Stimulated activated CD8-positive, alpha-beta memory T cell treated with anti-CD3 and anti-CD28 coated beads, Interleukin-15, amount 100 ng/mL, for 1 hour (primary cell): ENCODE data around the gene TRMU.

Experiments
- DNase-seq: peaks from one replicate; pipeline ENCODE4 v3.0.0-alpha.2; 2020; ENCODE audit warnings: low read depth

Gene TRMU

DNA sequence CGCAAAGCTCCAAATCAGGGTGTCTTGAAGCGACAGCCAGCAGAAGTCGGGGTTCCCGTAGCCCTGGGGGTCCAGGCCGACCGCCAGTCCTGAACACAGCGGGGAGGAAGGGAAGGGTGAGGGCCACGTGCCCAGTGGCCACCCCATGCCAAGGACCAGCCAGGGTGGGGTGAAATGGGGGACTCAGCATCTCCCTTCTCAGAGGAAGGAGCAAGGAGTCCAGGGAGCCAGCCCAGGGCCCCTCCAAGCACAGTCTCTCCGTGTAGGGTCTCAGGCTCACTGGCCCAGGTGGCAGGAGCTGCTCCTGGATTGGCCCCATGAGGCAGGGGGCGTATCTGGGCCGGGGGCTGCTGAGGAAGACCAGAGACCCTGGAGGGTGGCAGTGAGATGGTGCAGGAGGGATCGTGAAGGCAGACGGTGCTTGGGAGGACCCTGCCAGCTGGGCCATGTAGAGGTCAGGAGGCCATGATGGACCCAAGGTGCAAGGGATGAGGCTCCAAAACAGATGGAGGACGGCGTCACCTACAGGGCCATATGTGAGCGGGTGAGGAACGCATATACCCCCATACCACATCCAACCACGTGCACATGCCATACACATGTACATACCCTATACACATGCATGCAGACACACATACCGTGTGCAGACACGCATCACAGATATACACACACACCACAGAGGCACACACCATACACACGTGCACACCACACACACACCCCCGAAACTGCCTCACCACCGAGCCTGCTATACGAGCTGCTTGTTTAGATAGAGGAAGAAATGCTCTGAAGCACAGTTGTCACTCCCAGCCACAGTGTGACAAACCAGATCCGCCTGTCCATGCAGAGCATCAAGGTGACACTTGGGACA lies 34.4 kb downstream of the TRMU start:
- no peak for DNase-seq

DNA sequence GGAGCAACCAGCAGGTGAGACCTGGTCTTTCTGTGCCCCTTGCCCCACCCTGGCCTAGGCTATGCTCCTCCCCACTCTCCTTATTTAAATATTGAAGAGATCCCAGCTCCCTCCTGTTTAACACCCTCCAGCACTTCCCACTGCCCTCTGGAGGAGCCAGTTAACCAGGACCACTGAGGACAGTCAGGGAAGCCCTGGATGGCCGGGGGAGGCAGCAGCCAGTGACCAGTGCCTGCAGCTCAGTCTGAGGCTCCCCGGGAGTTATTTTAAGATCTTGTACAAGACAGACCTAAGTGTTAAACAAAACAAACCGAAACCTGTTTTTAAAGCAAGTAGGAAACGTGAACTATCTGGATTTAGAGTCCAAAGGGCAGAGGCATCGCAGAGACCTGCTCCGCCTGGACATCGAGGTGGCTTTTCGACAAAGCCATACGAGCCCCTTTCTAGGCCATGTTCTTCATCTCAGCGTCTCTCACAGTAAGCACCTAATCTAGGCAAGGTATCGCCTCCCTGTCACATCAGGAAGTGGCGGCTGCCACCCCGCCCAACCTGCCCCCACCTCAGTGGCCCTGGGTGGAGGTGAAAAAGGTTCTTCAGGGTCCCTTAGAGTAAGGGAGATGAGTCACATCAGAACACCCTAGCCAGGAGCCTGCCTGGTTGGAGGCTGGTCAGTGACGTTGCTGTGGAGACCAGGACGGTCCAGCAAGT lies 35.2 kb downstream of the TRMU start:
- DNase-seq = peak; percentile 15

DNA sequence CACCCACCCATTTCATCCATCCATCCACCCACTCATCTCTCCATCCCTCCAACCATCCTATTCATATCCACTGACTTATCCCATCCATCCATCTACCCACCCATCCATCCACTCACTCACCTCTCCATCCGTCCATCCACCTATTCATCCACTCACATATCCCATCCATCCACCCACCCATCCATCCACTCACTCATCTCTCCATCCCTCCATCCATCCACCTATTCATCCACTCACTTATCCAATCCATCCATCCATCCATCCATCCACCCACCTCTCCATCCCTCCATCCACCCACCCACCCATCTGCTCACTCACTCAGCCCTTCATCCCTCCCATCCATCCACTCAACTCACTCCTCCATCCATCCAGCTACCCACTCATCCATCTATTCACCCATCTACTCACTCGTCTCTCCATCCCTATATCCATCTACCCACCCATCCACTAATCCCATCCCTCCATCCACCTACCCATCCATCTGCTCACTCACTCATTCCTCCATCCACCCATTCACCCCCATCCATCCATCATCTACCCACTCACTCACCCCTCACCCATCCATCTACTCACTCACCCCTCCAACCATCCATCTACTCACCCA lies 36.2 kb downstream of the TRMU start:
- DNase-seq = no peak

DNA sequence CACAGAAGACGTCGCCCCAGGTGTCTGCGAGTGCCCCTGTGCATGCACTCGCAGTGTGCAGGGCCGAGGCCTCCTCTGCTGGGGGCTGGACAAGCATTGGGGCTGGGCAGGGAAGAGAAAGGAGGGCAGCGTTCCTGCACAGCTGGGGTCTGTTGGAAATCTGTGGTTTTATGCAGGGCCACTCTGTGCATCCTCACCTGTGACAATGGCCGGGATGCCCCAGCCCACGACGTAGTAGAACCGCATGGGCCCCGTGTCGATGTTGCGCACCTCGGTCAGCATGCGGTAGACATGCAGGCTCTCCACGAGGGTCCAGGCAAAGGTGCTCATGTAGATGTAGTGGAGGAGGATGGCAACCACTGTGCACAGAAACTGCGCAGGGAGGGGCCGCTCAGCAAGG lies 37.2 kb downstream of the TRMU start:
- DNase-seq = no peak

DNA sequence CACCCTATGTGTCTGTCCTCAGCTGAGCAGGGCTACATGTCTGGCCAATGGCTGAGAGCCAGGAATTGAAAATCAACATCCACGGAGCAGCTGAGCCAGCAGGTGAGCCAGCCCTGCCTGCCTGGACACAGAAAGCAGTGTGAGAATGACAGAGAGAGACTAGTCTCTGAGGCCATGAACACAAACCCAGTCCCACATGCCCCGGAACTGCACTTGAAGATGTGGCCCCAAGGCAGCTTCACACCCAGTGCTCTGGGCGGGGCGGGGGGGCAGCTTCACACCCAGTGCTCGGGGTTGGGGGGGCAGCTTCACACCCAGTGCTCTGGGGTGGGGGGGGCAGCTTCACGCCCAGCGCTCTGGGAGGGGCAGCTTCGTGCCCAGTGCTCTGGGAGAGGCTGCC lies 37.6 kb downstream of the TRMU start:
- no peak for DNase-seq

DNA sequence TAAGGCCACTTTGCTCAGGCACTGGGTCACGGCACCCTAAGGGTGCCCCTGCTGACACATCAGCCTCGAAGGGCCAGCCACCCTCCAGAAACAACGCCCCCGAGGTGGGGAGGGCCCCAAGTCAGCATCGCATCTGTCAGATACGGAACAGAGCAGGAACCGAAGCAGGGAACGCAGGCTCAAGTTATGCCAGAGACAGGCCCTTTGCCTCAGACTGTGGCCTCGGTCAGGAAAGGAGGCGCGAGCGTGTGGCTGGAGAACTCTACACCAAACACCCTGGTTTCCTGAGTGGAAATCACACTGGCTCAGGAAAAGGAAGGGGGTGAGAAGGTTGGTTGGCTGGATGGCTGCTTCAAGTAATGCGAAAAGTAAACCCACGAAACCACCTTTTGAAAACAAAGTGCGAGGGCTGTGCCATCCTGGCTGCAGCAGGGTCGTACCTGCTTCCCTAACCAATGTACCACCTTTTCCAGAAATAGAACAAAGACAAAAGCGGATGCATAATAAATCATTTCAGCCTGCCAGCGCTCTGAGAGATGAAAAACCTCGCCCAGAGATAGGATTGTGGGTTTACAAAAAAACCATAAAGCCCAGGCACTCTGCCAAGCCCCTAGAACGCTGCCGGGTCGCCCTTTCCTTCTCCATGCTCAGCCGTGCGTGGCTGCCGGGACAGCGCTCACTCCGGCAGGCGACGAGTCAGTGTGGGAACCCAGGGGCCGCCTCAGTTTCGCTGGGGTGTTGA lies 38.6 kb downstream of the TRMU start:
- no peak for DNase-seq

DNA sequence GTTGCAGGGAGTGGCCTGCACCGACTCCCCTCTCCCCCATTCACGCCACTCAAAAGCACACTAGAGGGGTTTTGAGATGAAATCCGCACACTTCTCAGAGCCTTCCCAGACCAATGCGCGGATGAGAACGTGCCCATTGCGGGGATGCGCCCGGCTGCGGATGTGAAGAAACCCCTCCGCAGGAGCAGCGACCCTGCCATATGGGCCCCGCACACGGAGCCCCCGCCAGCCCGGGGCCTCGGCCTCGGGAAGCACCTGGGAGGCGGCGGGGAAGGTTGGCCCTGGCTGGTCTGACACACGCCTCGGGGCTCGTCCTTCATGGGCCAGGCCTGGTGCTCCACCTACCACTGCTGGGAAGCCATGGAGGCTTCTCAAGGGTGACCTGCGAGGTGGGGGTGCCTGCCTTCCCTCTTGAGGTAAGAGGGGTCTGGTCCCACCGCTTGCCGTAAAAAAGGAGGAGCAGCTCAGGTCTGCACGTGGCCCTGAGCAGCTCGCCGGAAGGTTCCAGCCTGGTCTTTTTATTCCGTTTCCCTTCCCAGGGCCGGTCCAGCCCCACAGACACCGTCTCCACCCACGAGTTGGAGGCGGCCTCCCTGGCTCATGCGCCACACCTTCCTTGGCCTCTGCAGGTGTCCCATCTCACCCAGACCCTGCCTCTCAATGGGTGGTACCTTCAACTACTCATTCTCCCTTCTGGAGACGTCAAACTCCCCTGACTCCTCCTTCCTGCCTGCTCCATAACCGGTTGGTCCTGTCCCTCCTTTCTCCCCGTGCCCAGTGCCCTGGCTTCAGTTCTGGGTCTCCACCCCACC lies 39.4 kb downstream of the TRMU start:
- DNase-seq = no peak

DNA sequence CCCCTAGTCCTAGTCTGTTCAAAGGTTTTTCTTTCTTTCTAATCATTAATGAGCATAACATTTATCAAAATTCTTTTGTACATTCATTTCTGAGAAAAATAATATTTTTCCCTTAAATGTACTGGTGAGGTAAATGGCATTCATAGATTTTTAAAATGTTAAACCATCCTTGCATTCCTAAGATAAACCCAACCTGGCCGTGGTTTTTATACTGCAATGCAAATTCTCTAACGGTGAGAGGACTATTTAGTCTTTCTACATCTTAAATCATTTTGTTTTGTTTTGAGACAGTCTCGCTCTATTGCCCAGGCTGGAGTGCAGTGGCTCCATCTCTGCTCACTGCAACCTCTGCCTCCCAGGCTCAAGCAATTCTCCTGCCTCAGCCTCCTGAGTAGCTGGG lies 40.6 kb downstream of the TRMU start:
- DNase-seq = no peak

DNA sequence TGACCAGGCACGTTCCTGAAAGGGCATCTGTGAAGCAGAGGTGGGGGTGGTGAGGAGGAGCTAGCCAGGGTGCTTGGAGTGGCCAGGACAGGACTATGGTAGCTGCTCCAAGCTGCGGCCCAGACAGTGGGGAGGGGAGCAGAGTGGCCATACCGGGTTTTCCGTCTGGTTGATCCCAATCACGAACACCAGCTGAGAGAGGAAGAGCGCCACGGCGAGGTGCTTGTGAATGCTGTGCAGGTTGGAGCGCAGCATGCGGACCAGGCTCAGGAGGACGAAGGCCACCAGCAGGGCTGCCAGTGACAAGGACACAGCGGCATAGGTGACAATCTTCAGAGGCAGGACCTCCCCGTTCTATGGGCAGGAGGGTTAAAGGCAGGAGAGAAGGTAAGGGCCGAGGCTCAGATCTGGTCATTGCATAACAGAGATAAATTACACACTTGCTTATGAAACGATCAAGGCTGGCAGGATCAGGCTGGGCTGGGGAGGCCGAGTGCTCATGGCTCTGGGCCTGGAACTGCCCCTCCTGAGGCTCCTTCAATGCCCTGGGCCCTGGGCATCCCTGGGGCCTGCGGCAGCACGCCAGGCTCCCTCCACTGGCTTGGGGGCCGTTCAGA lies 41.5 kb downstream of the TRMU start:
- DNase-seq = no peak

DNA sequence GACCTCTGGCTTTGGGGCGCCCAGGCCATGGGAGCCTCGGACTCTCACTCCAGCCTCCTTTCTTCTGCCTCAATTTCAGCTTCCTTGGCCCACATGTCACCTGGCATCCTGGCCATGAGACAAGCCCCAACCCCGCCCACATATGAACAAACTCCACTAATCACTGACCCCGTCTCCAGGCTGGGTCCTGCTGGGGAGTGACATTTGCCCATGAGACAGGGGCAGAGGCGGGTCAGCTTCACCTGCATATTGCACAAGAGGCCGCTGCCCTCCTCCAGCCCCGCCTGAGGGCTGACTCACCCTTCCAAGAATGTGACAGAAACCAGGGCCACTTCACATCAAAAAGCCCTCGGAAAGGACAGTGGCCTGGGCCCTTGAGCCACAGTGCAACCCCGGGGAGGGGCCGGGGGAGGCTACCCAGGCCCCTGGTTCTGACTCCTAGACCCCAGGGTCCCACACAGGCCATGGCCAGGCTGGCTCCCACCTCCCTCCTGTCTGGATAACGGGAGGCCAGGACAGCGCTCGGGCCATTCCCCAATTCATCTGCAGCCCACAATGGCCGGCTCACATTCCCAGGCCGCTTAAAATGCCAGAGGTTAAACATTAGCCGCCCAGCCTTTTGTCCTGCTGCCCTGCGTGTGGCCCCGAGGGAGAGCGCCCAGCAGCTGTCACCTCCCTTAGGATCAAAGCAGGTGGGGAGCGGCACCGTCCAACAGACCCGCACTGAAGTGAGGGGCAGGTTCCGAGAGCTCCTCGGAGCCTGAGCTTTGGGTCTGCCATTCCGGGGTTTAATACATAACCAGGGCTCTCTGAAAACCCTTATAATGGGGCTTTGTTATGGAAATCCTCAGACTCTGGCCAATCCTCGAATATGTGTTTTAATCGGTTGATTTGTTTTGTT lies 42.3 kb downstream of the TRMU start:
- DNase-seq = no peak

DNA sequence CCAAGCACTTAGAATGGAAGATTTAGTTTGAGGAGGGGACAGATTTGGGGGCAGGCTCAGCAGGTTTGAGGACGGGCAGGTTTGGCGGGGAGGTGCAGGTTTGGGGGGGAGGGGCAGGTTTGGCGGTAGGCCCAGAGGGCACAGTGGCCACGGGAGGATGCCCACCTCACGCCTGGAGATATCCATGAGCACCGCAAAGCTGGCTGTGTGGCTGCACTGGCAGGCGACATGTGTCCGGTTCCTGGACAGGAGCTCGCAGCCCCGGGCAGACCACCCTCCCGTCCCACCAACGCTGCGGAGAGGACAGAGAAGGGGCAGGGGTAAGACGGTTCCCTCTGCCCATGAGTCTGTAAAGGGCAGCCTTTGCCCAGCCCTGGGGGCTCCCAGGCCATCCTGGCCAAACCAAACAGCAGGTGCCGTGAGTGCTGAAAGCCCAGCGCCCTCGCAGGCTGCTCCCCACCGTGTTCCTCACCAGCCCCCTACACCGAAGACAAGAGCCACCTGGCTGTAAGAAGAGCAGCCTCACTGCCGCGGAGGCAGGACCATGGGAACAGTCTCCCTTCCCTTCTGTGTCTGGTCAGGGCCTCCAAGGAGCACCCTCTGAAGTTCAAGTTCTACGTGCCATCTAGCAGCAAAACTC lies 43.0 kb downstream of the TRMU start:
- DNase-seq = no peak

DNA sequence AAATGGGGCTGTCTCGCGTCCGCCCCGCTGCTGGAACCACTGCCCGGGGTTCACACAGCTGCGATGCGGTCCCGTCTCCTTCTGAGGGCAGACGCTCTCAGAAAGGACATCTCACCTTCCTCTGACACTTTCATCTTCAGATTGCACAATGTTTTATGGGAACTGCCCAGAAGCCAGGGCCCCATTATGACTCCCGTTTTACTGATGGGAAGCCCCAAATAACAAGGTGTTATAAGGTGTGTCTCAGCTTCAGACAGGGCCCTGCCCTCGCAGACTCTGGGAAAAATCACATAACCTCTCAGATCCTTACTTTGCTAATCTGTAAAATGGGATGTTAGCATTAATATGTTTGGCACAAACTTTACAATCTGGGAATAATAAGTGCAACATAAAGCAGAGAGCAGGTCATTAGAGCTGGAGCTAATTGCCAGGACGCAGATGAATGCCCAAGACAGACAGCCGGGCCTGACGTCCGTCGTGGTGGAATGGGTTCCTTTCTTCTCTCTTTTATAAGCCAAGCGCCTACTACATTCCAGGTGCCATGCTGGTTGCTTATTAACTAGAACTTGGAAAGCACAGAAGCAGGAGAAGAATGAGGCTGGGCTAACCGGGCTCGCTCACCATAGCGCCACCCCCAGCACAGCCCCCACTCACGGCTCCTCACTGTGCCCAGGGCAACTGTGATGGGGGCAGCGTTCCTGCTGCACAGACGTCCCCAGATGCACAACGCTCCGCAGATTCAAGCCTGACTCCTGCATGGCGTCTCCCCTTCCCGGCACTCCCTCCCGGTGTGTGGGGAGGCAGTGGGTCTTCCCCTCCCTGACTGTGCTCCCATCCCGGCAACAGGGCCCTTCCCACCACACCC lies 43.8 kb downstream of the TRMU start:
- no peak for DNase-seq

DNA sequence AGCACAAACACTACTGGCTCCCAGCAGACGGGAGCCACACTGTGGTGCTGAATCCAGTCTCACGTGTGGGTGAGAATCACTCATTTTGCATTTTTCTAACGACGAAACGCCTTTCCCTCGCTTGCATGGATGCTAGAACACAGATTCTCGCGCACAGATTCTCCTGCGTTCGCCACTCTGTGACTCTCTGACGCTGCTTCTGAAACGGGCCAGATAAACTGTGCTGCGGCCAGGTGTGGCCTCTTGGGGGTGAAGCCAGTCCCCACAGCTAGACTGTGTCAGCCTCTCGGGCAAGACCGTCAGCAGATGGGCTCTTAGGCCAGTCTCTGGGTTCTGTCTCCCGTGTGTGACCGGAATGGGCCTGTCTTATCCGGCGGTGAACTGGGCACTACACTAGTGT lies 44.6 kb downstream of the TRMU start:
- no peak for DNase-seq

DNA sequence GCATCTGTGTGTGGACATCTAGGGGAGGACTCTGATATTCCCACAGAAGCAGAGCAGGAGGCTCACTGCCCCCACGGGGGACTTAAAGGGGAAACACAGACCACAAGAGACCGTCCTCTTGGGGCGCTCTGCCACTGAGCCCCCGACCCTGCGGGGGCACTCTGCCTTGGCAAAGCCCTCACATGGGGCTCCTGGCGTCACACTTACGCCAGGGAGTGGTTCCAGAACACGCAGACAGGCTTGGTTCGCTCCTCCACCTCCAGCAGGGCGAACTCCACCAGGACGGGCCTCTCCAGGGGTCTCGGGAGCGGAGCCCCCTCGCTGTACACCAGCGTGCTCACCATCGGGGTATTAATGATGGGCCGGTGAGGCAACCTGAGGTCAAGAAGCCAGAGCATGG lies 45.1 kb downstream of the TRMU start:
- DNase-seq = no peak

DNA sequence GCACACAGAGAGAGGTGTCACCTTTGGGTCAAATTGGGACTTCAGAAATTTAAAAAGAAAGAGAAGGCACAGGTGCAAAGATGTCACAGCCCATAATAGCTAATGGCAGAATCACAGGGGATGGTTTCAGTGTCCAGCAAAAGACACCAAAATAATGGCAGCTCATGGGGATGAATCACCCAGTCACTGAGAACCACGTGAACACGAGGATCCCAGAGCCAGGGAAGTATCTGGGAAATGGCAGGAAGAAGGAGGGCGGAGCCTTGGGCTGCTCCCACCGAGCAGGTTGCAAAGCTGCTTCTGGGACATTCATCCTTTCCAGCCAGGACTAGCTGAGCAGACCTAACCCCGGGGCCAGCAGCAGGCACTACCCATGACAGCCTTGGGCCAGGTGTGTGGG lies 45.6 kb downstream of the TRMU start:
- DNase-seq = no peak

DNA sequence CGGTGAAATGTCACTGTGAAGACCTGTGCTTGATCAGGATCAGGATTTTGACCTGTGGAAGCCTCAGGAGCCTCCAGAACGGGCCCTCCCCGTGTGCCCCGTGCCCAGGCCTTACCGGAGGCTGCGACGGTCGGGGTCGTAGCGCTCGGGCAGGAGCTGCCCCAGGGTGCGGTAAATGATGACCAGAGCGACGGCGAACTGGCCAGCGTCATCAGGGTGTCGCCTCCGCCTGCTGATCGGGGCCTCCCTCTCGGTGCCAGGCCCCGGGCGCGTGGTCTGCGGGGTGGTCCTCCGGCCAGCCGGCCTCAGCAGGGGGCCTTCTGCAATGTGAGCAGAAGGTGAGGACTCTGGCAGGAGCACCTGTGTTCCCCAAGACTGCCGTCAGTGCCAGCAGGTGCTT lies 46.2 kb downstream of the TRMU start:
- no peak for DNase-seq

DNA sequence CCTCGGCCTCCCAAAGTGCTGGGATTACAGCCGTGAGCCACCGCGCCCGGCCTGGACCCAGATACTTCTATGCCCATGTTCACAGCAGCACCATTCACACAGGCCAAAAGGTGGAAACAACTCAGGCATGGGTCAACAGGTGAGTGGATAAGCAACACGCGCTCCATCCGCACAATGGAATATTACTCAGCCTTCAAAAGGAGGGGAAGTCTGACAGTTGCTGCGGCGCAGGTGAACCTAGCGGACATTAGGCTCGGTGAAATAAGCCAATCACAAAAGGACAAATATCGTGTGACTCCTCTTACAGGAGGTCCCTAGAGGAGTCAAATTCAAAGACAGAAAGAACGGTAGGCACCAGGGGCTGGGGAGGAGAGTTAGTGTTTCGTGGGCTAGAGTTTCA lies 47.0 kb downstream of the TRMU start:
- DNase-seq = no peak

DNA sequence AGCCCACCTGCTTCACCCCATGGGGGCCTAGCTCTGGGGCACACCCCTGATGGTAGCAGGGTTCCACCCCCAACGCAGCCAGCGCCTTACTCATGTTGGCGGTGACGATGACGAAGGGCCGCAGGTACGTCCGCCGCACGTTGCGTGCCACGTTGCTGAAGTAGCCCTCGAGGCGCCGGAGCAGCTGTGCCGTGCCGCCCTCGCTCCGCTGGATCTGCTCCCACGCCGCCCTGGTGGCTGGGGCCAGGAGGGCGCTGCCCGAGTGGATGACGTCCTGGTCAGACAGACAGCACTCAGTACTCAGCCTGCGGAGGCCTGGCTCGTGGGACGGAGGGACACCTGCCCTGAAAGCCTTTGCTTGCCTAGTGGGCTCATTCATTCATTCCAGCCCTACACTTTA lies 50.8 kb downstream of the TRMU start:
- DNase-seq = no peak

DNA sequence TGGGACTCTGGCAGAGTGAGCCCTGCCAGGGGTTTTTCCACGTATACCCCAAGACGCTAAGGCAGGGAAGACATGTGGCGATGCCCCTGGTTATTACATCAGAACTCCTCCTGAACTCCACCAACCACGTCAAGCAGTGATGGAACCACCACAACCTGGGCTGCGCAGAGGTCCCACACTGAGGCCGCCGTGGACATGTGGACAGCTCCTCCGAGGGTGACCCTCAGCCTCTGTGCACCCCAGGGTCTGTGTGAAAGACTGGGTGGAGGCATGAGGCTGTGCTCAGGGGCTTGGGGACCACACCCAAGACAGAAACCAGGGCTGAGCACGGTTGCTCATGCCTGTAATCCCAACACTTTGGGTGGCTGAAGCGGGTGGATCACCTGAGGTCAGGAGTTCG lies 52.2 kb downstream of the TRMU start:
- no peak for DNase-seq
